ENCODE results near the gene MYOM3.
"Not testable (repeated sequence)": the region's sequence is repeated elsewhere in the genome, so short reads cannot be mapped to it uniquely, and the experiment has no call there.

Gene MYOM3

GRCh38 chr1:24030976-24031516 is 80.9 kb downstream of the MYOM3 start:
- not testable (repeated sequence) for DNase-seq, ATAC-seq

GRCh38 chr1:24027838-24028468 is 84.0 kb downstream of the MYOM3 start:
- DNase-seq (no peak), ATAC-seq (no peak)

DNA sequence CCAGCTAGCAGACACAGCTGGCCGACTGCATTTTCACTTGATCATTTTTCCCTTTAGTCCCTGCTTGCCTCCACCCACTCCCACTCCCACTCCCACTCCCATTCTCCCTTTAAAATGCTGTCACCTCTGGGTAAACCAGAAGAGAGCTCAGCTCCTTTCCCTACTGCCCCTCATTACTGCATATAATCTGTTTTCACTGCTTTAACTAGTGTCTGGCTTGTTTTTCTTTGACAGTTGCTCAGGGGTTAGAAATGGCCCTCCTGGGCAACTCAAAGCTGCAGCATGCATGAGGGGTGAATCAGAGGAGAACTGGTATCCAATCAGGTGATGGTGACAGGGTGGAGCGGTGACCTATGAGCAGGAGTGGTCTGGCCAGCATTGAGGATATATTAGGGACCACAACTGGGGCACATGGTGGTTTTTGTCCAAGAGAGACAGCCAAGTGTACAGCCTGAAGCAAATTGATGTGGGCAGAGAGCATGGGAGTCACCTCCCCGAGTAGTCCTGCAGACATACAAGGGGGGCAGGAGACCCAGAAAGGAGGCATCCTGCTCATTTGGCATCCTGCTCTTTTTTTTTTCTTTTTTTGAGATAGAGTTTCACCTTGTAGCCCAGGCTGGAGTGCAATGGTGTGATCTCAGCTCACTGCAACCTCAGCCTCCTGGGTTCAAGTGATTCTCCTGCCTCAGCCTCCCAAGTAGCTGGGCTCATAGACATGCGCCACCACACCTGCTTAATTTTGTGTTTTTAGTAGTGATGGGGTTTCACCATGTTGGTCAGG is 89.2 kb downstream of the MYOM3 start:
- DNase-seq (no peak), ATAC-seq (no peak)

DNA sequence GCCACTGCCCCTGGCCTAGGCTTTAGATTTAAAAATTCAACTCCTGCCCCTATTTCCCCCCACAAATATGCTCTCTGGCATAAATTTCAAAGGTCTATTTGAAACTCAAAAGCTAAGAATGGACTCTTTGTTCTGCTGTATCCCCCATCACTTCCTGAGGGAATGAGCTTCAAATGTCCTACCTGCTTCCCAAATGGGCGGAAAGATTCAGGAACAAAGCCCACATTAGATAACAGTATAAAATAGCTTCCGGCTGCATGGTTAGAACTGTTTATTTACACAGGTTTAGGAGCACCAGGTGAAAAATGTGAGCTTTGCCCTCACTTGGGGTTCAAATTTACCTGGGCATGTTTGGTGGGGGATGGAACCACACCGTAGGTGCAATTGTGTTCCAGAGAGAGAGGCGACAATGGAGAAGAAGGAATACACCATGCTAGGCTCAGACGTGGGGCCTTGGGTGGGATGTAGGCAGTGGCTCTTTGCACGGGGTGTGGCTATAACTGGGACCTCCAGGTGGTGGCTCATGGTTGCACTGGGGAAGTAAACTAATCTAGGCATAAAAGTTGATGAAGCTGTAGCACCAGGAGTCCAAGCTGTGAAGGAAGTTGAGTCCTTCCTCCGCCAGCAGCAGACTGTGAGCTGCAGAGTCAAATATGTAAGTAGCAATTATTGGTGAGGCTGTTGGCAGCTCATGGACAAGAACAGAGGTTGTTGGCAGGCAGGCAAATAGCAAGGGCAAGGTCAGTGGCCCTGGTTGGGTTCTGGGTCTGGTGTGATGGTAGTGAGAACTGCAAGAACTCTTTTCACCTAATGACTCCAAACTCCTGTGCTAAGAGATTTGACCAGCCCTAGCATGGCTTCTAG is 90.3 kb downstream of the MYOM3 start:
- DNase-seq: no peak
- ATAC-seq: no peak

GRCh38 chr1:24020470-24020869 is 91.5 kb downstream of the MYOM3 start:
- no peak for ATAC-seq
- DNase-seq: no peak

DNA sequence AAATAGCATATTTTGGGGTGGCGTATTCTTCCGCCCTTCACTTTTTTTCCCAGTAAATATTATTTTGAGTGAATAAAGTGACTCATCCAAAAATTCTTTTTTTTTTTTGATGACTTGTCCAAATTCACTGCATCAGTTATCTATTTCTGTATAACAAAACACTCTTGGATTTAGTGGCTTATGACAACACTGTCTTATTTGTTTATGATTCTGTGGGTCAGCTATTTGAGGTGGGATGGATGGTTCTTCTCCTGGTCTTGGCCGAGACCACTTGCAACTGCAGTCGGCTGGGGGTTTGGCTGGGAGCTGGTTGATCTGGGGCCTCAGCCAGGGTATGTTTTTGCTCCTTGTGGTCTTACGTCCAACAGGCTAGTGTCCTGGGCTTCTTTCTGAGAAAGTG is 91.9 kb downstream of the MYOM3 start:
- no peak for DNase-seq
- ATAC-seq: no peak

GRCh38 chr1:24018611-24019580 is 93.0 kb downstream of the MYOM3 start:
- no peak for ATAC-seq
- no peak for DNase-seq

- no peak for DNase-seq
- ATAC-seq: no peak
Observed at GRCh38 chr1:24015221-24016210, 96.4 kb downstream of the MYOM3 start.

GRCh38 chr1:24012878-24013277 is 99.1 kb downstream of the MYOM3 start:
- ATAC-seq, DNase-seq: not testable (repeated sequence)

- ATAC-seq: no peak
Observed at GRCh38 chr1:24010650-24011049, 101.3 kb downstream of the MYOM3 start.

GRCh38 chr1:24009406-24009805 is 102.5 kb downstream of the MYOM3 start:
- ATAC-seq (no peak), DNase-seq (no peak)

More at GRCh38 chr1:24010650-24011049, 101.3 kb downstream of the MYOM3 start:
- no peak for DNase-seq

GRCh38 chr1:24008574-24009184 is 103.3 kb downstream of the MYOM3 start:
- not testable (repeated sequence) for DNase-seq, ATAC-seq

- no peak for ATAC-seq
- no peak for DNase-seq
Observed at GRCh38 chr1:24007079-24007478, 104.9 kb downstream of the MYOM3 start.
